Aorta (tissue), 5 donors: ENCODE measurements around the gene ELL2. TPM values are rescaled to one million over a fixed set of nuclear protein-coding genes. Genes with fewer than 3 reads are reported as not detected.

ENCODE experiments used
- ATAC-seq: fragments of 200-7000 bp; cut with Tn5 transposase; one replicate; pipeline ENCODE4 v1.9.1; 2022; ENCODE audit warnings: moderate library complexity; ENCODE audit not compliant: low FRiP score
- DNase-seq, 2 donors: peaks; one replicate each; pipeline ENCODE4 v3.0.0-alpha.2; 2020
- H3K27ac ChIP-seq, 2 donors: one replicate each; pipeline ENCODE4 v1.5.1; 2013; ENCODE audit warnings: low read length in 2 of 2, mild to moderate bottlenecking in 2 of 2, moderate library complexity in 2 of 2, control low read depth in 1 of 2, inconsistent platforms in 1 of 2, low read depth in 1 of 2
- H3K27me3 ChIP-seq, 2 donors: one replicate each; pipeline ENCODE4 v1.6.1; 2013; ENCODE audit warnings: control low read depth in 1 of 2, low read length in 1 of 2, mild to moderate bottlenecking in 1 of 2, moderate library complexity in 1 of 2; ENCODE audit not compliant: insufficient read depth in 2 of 2, control insufficient read depth in 1 of 2
- H3K36me3 ChIP-seq, 2 donors: one replicate each; pipeline ENCODE4 v1.6.1; 2013; ENCODE audit warnings: control low read depth in 1 of 2, low read length in 1 of 2, mild to moderate bottlenecking in 1 of 2; ENCODE audit not compliant: insufficient read depth in 2 of 2, control insufficient read depth in 1 of 2
- H3K4me1 ChIP-seq, 2 donors: one replicate each; pipeline ENCODE4 v1.6.1; 2013; ENCODE audit warnings: low read length in 2 of 2, control low read depth in 1 of 2, mild to moderate bottlenecking in 1 of 2, moderate library complexity in 1 of 2; ENCODE audit not compliant: insufficient read depth in 2 of 2, control insufficient read depth in 1 of 2
- H3K4me3 ChIP-seq, 2 donors: one replicate each; pipeline ENCODE4 v1.5.1; 2013; ENCODE audit warnings: low read length in 2 of 2, control low read depth in 1 of 2, mild to moderate bottlenecking in 1 of 2
- H3K9me3 ChIP-seq: one replicate; pipeline ENCODE4 v1.6.1; 2013; ENCODE audit warnings: mild to moderate bottlenecking, low read length; ENCODE audit not compliant: control insufficient read depth
- WGBS, 2 donors: extraction: QIAGEN DNeasy Blood & Tissue Kit; methylation state at CpG; one replicate each; pipeline ENCODE4 v1.1.7; 2013; 5-methylcytosine and 5-hydroxymethylcytosine counted together
- intact Hi-C, 2 donors: fragments of 100-400 bp; cut with DNase I; formaldehyde crosslinking; loops; one replicate each; pipeline versions ENCODE4 v1.14.2 to v1.15.0; 2022
- polyA plus RNA-seq, 2 donors: library from polyadenylated mRNA; stranded (reverse); fragments of 200-250 nt; gene quantifications; one replicate each; pipeline ENCODE4 v1.2.3, GENCODE V29; 2013
- total RNA-seq, 2 donors: library from RNA; stranded (reverse); fragmentation: NEBNext Ultra II Directional; extraction: Animal tissue kit (Norgen Biotek cat#: 25700); gene quantifications; one replicate each; pipeline ENCODE4 v1.2.1, GENCODE V29; 2021
- donor health status: healthy with polysubstance abuse.
- donor health status: Bipolar disorder and iron deficiency.
- donor health status: DM: no; HTN: no; CAD: no.
- donor health status: DM: no; HTN: no; CAD: no.
- donor health status: DM: yes; HTN: yes; CAD: no.

The ELL2 gene
- total and polyA plus RNA-seq, 4 donors = 36.6 to 207 (median 77.9) TPM

- H3K27me3 ChIP-seq = no peaks in the 10 kb centered on the region
- H3K9me3 ChIP-seq = no peaks in the 10 kb centered on the region
- no peak for DNase-seq
- no peaks in the 10 kb centered on the region for H3K36me3 ChIP-seq
- no peak overlapping the region for H3K4me3 ChIP-seq
- intact Hi-C loops = no loop called here
- H3K4me1 ChIP-seq = peaks cover 3 to 6% of the 10 kb centered on the region in 2 donors
- no peak for ATAC-seq
- H3K27ac ChIP-seq = no peak overlapping the region
- WGBS, 2 donors = 78 to 80% methylated on average over 3 of the region's 3 CpGs
Measured at GRCh38 chr5:95954716-95955115, 6.9 kb downstream of the ELL2 start.

- intact Hi-C loops = no loop called here
- DNase-seq (no peak), ATAC-seq (no peak)
- no peaks in the 10 kb centered on the region for H3K27me3 ChIP-seq
- H3K9me3 ChIP-seq = no peaks in the 10 kb centered on the region
- no peaks in the 10 kb centered on the region for H3K36me3 ChIP-seq
- no peak overlapping the region for H3K4me3 ChIP-seq
- H3K4me1 ChIP-seq = peaks cover 3 to 6% of the 10 kb centered on the region in 2 donors
- H3K27ac ChIP-seq = peak overlapping the region in 1 of 2 donors; percentile 14
- 59 to 64% methylated on average over 5 of the region's 5 CpGs for WGBS, 2 donors
Measured at GRCh38 chr5:95953021-95953702, 8.5 kb downstream of the ELL2 start.

GRCh38 chr5:95951916-95952315 is 9.7 kb downstream of the ELL2 start:
- WGBS, 2 donors = 90 to 92% methylated on average over 4 of the region's 4 CpGs
- Histone ChIP-seq H3K4me1 (peaks cover 3 to 6% of the 10 kb centered on the region in 2 donors), H3K27ac (no peak overlapping the region), H3K27me3 (no peaks in the 10 kb centered on the region), H3K9me3 (no peaks in the 10 kb centered on the region), H3K4me3 (no peak overlapping the region), H3K36me3 (no peaks in the 10 kb centered on the region)
- intact Hi-C loops = no loop called here
- DNase-seq (no peak), ATAC-seq (no peak)

GRCh38 chr5:95949810-95950209 is 11.8 kb downstream of the ELL2 start:
- WGBS, 2 donors = 62 to 65% methylated on average over 1 of the region's 1 CpG
- H3K27me3 ChIP-seq = no peaks in the 10 kb centered on the region
- no peaks in the 10 kb centered on the region for H3K36me3 ChIP-seq
- H3K4me1 ChIP-seq = peaks cover 5 to 6% of the 10 kb centered on the region in 2 donors
- H3K27ac ChIP-seq = no peak overlapping the region
- DNase-seq = no peak
- H3K4me3 ChIP-seq = no peak overlapping the region
- intact Hi-C loops = no loop called here
- no peak for ATAC-seq
- H3K9me3 ChIP-seq = no peaks in the 10 kb centered on the region

- DNase-seq = no peak
- no peak overlapping the region for H3K27ac ChIP-seq
- no peaks in the 10 kb centered on the region for H3K9me3 ChIP-seq
- no peak for ATAC-seq
- no peaks in the 10 kb centered on the region for H3K36me3 ChIP-seq
- H3K4me1 ChIP-seq = peaks cover 5 to 7% of the 10 kb centered on the region in 2 donors
- intact Hi-C loops = no loop called here
- no peaks in the 10 kb centered on the region for H3K27me3 ChIP-seq
- H3K4me3 ChIP-seq = no peak overlapping the region
Measured at GRCh38 chr5:95948631-95949030, 13.0 kb downstream of the ELL2 start.

- Histone ChIP-seq H3K36me3 (no peaks in the 10 kb centered on the region), H3K4me1 (peaks cover 4 to 5% of the 10 kb centered on the region in 2 donors), H3K9me3 (no peaks in the 10 kb centered on the region), H3K4me3 (no peak overlapping the region), H3K27ac (no peak overlapping the region), H3K27me3 (no peaks in the 10 kb centered on the region)
- DNase-seq = no peak
- WGBS, 2 donors = 96 to 100% methylated on average over 1 of the region's 1 CpG
- intact Hi-C loops = no loop called here
- ATAC-seq = no peak
Measured at GRCh38 chr5:95946451-95946850, 15.2 kb downstream of the ELL2 start.

- Histone ChIP-seq H3K27me3 (no peaks in the 10 kb centered on the region), H3K36me3 (no peaks in the 10 kb centered on the region), H3K4me3 (no peak overlapping the region), H3K9me3 (no peaks in the 10 kb centered on the region), H3K27ac (no peak overlapping the region), H3K4me1 (peaks cover 3 to 11% of the 10 kb centered on the region in 2 donors)
- ATAC-seq (no peak), DNase-seq (no peak)
- WGBS, 2 donors = 64 to 76% methylated on average over 2 of the region's 2 CpGs
- intact Hi-C loops = no loop called here
Measured at GRCh38 chr5:95942968-95943367, 18.7 kb downstream of the ELL2 start.

- Histone ChIP-seq H3K4me1 (peaks cover 3 to 14% of the 10 kb centered on the region in 2 donors), H3K27me3 (no peaks in the 10 kb centered on the region), H3K4me3 (no peak overlapping the region), H3K9me3 (no peaks in the 10 kb centered on the region), H3K27ac (no peak overlapping the region), H3K36me3 (no peaks in the 10 kb centered on the region)
- WGBS, 2 donors = 79 to 88% methylated on average over 2 of the region's 2 CpGs
- DNase-seq (no peak), ATAC-seq (no peak)
- intact Hi-C loops = no loop called here
Measured at GRCh38 chr5:95942414-95942813, 19.2 kb downstream of the ELL2 start.

GRCh38 chr5:95941756-95942155 is 19.9 kb downstream of the ELL2 start:
- Histone ChIP-seq H3K4me1 (peaks cover 3 to 13% of the 10 kb centered on the region in 2 donors), H3K27ac (no peak overlapping the region), H3K9me3 (no peaks in the 10 kb centered on the region), H3K4me3 (no peak overlapping the region), H3K36me3 (no peaks in the 10 kb centered on the region), H3K27me3 (no peaks in the 10 kb centered on the region)
- intact Hi-C loops = no loop called here
- ATAC-seq (no peak), DNase-seq (no peak)
